Endothelial cell (in vitro differentiated cells): ENCODE results near the gene EXOC1. TPM values are rescaled to one million over a fixed set of nuclear protein-coding genes. Genes with fewer than 3 reads are reported as not detected.
"Not testable (repeated sequence)": the region's sequence is repeated elsewhere in the genome, so short reads cannot be mapped to it uniquely, and the experiment has no call there.

Source experiments
- DNase-seq: peaks from one replicate; pipeline ENCODE4 v3.0.0; 2021; ENCODE audit warnings: low spot score
- H3K27ac Mint-ChIP-seq: one replicate; pipeline ENCODE4 v1.8.0; 2021; ENCODE audit warnings: mixed read lengths, inconsistent platforms; ENCODE audit not compliant: unreplicated experiment
- H3K27me3 Mint-ChIP-seq: one replicate; pipeline ENCODE4 v1.8.0; 2021; ENCODE audit warnings: mild to moderate bottlenecking, moderate library complexity, mixed read lengths, inconsistent platforms; ENCODE audit not compliant: unreplicated experiment
- H3K36me3 Mint-ChIP-seq: one replicate; pipeline ENCODE4 v1.8.0; 2021; ENCODE audit warnings: mild to moderate bottlenecking, low read depth, mixed read lengths, inconsistent platforms; ENCODE audit not compliant: unreplicated experiment
- H3K4me1 Mint-ChIP-seq: one replicate; pipeline ENCODE4 v1.8.0; 2021; ENCODE audit warnings: mild to moderate bottlenecking, mixed read lengths, inconsistent platforms; ENCODE audit not compliant: unreplicated experiment
- H3K4me3 Mint-ChIP-seq: one replicate; pipeline ENCODE4 v1.8.0; 2021; ENCODE audit warnings: mild to moderate bottlenecking, mixed read lengths, inconsistent platforms; ENCODE audit not compliant: unreplicated experiment
- H3K9me3 Mint-ChIP-seq: one replicate; pipeline ENCODE4 v1.8.0; 2021; ENCODE audit warnings: mixed read lengths, inconsistent platforms; ENCODE audit not compliant: unreplicated experiment
- total RNA-seq: library from RNA; stranded (reverse); fragmentation: NEBNext Ultra II Directional; extraction: Animal tissue kit (Norgen Biotek cat#: 25700); gene quantifications from one replicate; pipeline ENCODE4 v1.2.1, GENCODE V29; 2021; ENCODE audit not compliant: unreplicated experiment
- TF ChIP-seq, protein P1 (sequence below): fragments of 200-600 bp; sonication (generic); IDR thresholded peaks from one replicate; pipeline ENCODE4 v1.5.0; 2021; ENCODE audit warnings: antibody characterized with exemption; ENCODE audit not compliant: unreplicated experiment

EXOC1 gene
- total RNA-seq, 1 donor from 2014 or later = 38.7 TPM

DNA sequence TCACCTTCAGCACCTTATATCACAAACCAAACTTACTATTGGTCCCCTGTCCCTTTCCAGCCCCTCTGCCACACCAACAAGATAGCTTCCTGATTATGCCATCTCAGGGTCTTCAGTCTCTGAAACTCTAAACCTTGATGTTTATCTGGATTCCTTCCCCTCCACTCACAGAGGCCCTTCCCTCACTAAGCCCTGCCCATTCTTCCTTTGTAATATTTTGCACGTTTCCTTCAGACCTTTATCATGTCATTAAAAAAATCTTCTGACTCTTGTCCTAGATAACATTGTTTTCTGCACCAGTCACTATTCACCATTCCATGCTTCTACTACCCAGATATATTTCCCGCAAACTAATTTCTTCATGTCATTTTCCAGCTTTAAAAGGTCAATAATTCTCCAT, 77.6 kb downstream of the EXOC1 start:
- DNase-seq = no peak
- Mint-ChIP-seq H3K27me3 (peaks cover 2% of the 10 kb centered on the region), H3K9me3 (no peaks in the 10 kb centered on the region), H3K4me1 (peaks cover 4% of the 10 kb centered on the region), H3K36me3 (peaks cover under 1% of the 10 kb centered on the region), H3K27ac (no peak overlapping the region), H3K4me3 (no peak overlapping the region)
- TF ChIP-seq, protein P1, sequence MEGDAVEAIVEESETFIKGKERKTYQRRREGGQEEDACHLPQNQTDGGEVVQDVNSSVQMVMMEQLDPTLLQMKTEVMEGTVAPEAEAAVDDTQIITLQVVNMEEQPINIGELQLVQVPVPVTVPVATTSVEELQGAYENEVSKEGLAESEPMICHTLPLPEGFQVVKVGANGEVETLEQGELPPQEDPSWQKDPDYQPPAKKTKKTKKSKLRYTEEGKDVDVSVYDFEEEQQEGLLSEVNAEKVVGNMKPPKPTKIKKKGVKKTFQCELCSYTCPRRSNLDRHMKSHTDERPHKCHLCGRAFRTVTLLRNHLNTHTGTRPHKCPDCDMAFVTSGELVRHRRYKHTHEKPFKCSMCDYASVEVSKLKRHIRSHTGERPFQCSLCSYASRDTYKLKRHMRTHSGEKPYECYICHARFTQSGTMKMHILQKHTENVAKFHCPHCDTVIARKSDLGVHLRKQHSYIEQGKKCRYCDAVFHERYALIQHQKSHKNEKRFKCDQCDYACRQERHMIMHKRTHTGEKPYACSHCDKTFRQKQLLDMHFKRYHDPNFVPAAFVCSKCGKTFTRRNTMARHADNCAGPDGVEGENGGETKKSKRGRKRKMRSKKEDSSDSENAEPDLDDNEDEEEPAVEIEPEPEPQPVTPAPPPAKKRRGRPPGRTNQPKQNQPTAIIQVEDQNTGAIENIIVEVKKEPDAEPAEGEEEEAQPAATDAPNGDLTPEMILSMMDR = no peak

DNA sequence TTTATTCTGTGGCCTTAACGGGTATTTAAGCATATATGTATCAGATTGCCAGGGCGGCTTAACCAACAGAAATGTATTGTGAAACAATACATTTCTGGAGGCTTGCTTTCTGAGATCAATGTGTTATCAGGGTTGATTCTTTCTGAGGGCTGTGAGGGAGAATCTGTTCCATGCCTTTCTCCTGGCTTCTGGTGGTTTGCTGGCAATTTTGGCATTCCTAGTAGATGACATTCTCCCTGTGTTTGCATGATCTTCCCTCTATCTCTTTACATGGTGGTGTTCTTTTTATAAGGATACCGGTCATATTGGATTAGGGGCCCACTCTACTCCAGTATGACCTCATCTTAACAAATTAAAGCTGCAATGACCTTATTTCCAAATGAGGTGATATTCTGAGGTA, 78.4 kb downstream of the EXOC1 start:
- Mint-ChIP-seq H3K27ac (no peak overlapping the region), H3K4me3 (no peak overlapping the region), H3K4me1 (peaks cover 4% of the 10 kb centered on the region), H3K36me3 (peaks cover 5% of the 10 kb centered on the region), H3K27me3 (peaks cover 2% of the 10 kb centered on the region), H3K9me3 (no peaks in the 10 kb centered on the region)
- TF ChIP-seq, protein P1 = no peak
- DNase-seq = no peak

DNA sequence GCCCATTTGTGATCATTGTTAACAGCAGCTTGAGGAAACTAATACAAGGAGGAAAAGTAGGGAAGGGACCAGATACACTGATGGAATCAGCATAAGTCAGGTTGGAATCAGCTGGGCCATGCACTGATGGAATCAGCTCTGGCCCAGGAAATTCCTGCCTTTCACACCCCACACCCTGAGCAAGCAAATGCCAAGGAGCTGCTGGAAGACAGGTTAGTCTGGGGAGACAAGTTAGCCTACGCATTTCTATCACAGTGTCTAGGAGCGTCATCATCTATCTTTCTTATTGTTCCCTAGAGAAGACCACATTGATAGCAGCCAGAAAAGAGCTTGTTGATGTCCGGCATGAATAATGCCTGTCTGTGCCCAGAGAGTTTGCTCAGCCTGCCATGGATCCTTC, 79.1 kb downstream of the EXOC1 start:
- H3K27ac Mint-ChIP-seq = no peak overlapping the region
- peaks cover 1% of the 10 kb centered on the region for H3K9me3 Mint-ChIP-seq
- H3K27me3 Mint-ChIP-seq = peaks cover 2% of the 10 kb centered on the region
- peaks cover 4% of the 10 kb centered on the region for H3K4me1 Mint-ChIP-seq
- peaks cover 6% of the 10 kb centered on the region for H3K36me3 Mint-ChIP-seq
- H3K4me3 Mint-ChIP-seq = no peak overlapping the region
- TF ChIP-seq, protein P1 = no peak
- DNase-seq = no peak

DNA sequence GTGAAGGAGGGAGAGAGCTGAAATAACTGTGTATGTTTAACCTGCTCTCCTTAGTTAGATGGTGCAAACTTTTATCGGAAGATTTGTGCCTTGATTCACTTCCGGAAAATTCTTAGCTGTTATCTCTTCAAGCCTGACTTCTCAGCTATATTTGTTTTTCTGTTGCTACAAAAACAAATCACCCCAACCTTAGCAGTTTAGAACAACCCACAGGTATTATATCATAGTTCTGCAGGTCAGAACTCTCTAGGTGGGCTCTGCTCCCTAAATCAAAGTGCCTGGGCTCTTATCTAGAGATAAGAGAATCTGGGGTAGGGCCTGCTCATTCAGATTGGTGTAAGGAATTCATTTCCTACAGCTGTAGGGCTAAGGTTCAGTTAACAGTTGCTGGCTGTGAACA, 80.2 kb downstream of the EXOC1 start:
- no peak overlapping the region for H3K4me3 Mint-ChIP-seq
- H3K27ac Mint-ChIP-seq = no peak overlapping the region
- TF ChIP-seq, protein P1 = no peak
- peaks cover 4% of the 10 kb centered on the region for H3K4me1 Mint-ChIP-seq
- no peak for DNase-seq
- H3K27me3 Mint-ChIP-seq = peaks cover 2% of the 10 kb centered on the region
- H3K36me3 Mint-ChIP-seq = peaks cover 16% of the 10 kb centered on the region
- peaks cover 6% of the 10 kb centered on the region for H3K9me3 Mint-ChIP-seq

DNA sequence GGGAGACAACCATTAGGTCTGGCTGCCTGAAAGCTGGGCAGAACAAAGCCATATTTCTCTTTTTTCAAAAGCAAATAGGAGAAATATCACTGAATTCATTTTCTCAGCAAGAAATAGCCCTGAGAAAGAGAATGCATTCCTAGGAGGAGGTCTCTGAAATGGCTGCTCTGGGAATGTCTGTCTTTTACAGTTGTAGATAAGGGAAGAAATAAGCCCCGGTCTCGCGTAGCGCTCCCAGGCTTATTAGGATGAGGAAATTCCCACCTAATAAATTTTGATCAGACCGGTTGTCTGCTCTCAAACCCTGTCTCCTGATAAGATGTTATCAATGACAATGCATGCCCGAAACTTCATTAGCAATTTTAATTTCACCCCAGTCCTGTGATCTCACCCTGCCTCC, 82.5 kb downstream of the EXOC1 start:
- not testable (repeated sequence) for H3K27ac Mint-ChIP-seq, DNase-seq, H3K4me1 Mint-ChIP-seq, H3K4me3 Mint-ChIP-seq, H3K9me3 Mint-ChIP-seq, H3K27me3 Mint-ChIP-seq
- peaks cover 21% of the 10 kb centered on the region for H3K36me3 Mint-ChIP-seq

DNA sequence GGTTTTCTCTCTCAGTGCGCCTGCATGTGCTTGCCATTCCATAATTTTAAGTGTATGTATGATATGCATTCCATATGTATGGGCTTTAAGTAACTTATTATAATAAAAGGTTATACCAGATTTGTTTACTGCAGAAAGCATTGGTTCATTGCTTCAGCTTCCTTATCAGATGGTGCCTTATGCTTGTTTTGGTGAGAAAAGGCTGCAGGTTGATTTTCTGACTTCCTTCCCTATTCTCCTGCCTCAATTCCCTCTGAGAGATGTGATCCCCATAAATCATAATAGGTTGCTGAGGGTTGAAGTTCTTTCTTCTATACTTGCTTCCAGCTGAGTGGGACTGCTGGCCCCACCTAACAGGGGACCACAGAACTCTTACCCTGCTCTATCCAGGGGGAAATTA, 85.0 kb downstream of the EXOC1 start:
- Mint-ChIP-seq H3K9me3 (peaks cover 6% of the 10 kb centered on the region), H3K36me3 (peaks cover 21% of the 10 kb centered on the region), H3K27ac (no peak overlapping the region), H3K4me1 (no peaks in the 10 kb centered on the region), H3K4me3 (no peak overlapping the region), H3K27me3 (peaks cover 2% of the 10 kb centered on the region)
- TF ChIP-seq, protein P1 = no peak
- no peak for DNase-seq
